Right lobe of liver (tissue), 4 donors: ENCODE results near the gene CARD16.

Source experiments
- POLR2A ChIP-seq: fragments of 450-650 bp; IDR thresholded peaks from one replicate; pipeline ENCODE4 v1.6.1; 2017; ENCODE audit warnings: antibody characterized with exemption, mild to moderate bottlenecking
- TF ChIP-seq, protein P1 (sequence below), 4 donors: fragments of 200-600 bp in 3 of 4; fragments of 450-650 bp in 1 of 4; IDR thresholded peaks; one replicate each; pipeline versions ENCODE4 v1.5.1 to v1.8.0; 2016 to 2022; ENCODE audit warnings: antibody characterized with exemption in 4 of 4, mild to moderate bottlenecking in 2 of 4
- donor health status: DM: no; HTN: no; CAD: no.
- donor health status: DM: no; HTN: no; CAD: no.
- donor health status: DM: no; HTN: yes; CAD: no.

DNA sequence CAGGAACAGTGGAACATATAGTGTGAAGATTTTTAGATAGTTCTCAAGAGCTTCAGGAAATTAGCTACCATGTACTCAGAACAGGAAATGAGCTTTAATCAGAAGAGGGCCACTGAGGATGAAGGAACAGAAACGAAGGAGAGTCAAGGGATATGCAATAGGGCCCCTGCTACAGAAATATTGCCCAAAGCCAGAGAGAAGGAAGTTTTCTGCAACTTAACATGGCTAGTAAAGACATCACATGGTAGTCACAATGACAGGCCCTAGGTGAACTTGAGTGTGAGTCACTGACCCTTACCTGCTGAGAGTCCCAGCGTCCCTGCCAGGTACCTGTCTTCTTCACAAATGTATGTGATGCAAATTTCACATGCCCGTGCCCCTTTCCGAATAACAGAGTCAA, 25.2 kb upstream of the CARD16 start:
- TF ChIP-seq, protein P1, sequence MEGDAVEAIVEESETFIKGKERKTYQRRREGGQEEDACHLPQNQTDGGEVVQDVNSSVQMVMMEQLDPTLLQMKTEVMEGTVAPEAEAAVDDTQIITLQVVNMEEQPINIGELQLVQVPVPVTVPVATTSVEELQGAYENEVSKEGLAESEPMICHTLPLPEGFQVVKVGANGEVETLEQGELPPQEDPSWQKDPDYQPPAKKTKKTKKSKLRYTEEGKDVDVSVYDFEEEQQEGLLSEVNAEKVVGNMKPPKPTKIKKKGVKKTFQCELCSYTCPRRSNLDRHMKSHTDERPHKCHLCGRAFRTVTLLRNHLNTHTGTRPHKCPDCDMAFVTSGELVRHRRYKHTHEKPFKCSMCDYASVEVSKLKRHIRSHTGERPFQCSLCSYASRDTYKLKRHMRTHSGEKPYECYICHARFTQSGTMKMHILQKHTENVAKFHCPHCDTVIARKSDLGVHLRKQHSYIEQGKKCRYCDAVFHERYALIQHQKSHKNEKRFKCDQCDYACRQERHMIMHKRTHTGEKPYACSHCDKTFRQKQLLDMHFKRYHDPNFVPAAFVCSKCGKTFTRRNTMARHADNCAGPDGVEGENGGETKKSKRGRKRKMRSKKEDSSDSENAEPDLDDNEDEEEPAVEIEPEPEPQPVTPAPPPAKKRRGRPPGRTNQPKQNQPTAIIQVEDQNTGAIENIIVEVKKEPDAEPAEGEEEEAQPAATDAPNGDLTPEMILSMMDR (IDR thresholded peaks at IDR 0.05) = no peak
- TF ChIP-seq POLR2A = no peak
